ENCODE data around the gene GPATCH11.
A peak's percentile ranks its signal among the peaks of the same experiment; 100 is the strongest.

The GPATCH11 gene

GRCh38 chr2:37083873-37084794 lies at the start of gene GPATCH11, which contains the start of gene HEATR5B:
Gene GPATCH11 (plus strand): TSS chr2:37084518. CDS start chr2:37088382, 3,864 bp downstream.
Gene HEATR5B (minus strand): TSS chr2:37084372. CDS start chr2:37083414, 958 bp downstream.
- DNase-seq = peak; percentile 94

GRCh38 chr2:37037771-37038170 lies 46.5 kb upstream of the GPATCH11 start:
- no peak for DNase-seq

- DNase-seq = no peak
Measured at GRCh38 chr2:37039580-37039979, 44.7 kb upstream of the GPATCH11 start.

GRCh38 chr2:37052600-37053332 lies 31.6 kb upstream of the GPATCH11 start:
- DNase-seq = no peak

- DNase-seq = no peak
Measured at GRCh38 chr2:37059841-37060240, 24.5 kb upstream of the GPATCH11 start.

- no peak for DNase-seq
Measured at GRCh38 chr2:37060446-37060845, 23.9 kb upstream of the GPATCH11 start.

GRCh38 chr2:37061013-37061711 lies 23.2 kb upstream of the GPATCH11 start:
- DNase-seq = no peak

- no peak for DNase-seq
Measured at GRCh38 chr2:37061776-37062175, 22.5 kb upstream of the GPATCH11 start.

GRCh38 chr2:37068686-37069085 lies 15.6 kb upstream of the GPATCH11 start:
- no peak for DNase-seq

- DNase-seq = no peak
Measured at GRCh38 chr2:37070931-37071330, 13.4 kb upstream of the GPATCH11 start.

- DNase-seq = no peak
Measured at GRCh38 chr2:37080266-37080665, 4.1 kb upstream of the GPATCH11 start.

GRCh38 chr2:37080689-37081088 lies 3.6 kb upstream of the GPATCH11 start:
- DNase-seq = no peak

GRCh38 chr2:37084797-37085196 lies 479 bp downstream of the GPATCH11 start:
- no peak for DNase-seq

GRCh38 chr2:37085731-37086147 lies 1.4 kb downstream of the GPATCH11 start:
- no peak for DNase-seq

- DNase-seq = no peak
Measured at GRCh38 chr2:37090019-37090477, 5.7 kb downstream of the GPATCH11 start.

- no peak for DNase-seq
Measured at GRCh38 chr2:37091873-37092272, 7.6 kb downstream of the GPATCH11 start.

GRCh38 chr2:37096568-37096967 lies 12.2 kb downstream of the GPATCH11 start:
- no peak for DNase-seq

- no peak for DNase-seq
Measured at GRCh38 chr2:37098416-37099118, 14.2 kb downstream of the GPATCH11 start.

- no peak for DNase-seq
Measured at GRCh38 chr2:37100054-37100453, 15.7 kb downstream of the GPATCH11 start.

GRCh38 chr2:37102588-37102987 lies 18.3 kb downstream of the GPATCH11 start:
- DNase-seq = no peak

- DNase-seq = no peak
Measured at GRCh38 chr2:37104178-37104577, 19.9 kb downstream of the GPATCH11 start.

- DNase-seq = no peak
Measured at GRCh38 chr2:37105150-37105549, 20.8 kb downstream of the GPATCH11 start.

All from stimulated activated CD8-positive, alpha-beta memory T cell treated with anti-CD3 and anti-CD28 coated beads, Interleukin-4, amount 100 ng/mL, for 48 hours (primary cell).